H1 (cell line): ENCODE results near the gene FKBP10. TPM values are rescaled to one million over a fixed set of nuclear protein-coding genes. Genes with fewer than 3 reads are reported as not detected.
"Not testable (repeated sequence)": the region's sequence is repeated elsewhere in the genome, so short reads cannot be mapped to it uniquely, and the experiment has no call there.

Experiments used
- CTCF ChIA-PET: fragments of 300-600 bp; sonication (Branson Sonifier 250); formaldehyde crosslinking; loops from one replicate; lab custom pipeline; 2021; ENCODE audit not compliant: partially characterized antibody; lab: Charles Lee
- POLR2A ChIA-PET: fragments of 300-600 bp; sonication (Branson Sonifier 250); formaldehyde crosslinking; loops from one replicate; lab custom pipeline; 2021; ENCODE audit warnings: inconsistent platforms; ENCODE audit not compliant: partially characterized antibody; lab: Charles Lee
- DNase-seq, 2 experiments: peaks; one replicate each; pipeline versions ENCODE4 v3.0.0 to v3.0.0-alpha.2; 2010 to 2022; ENCODE audit warnings: low spot score in 2 of 2, low read depth in 1 of 2, mixed read lengths in 1 of 2
- FAIRE-seq: peaks from 2 replicates; lab custom pipeline; 2011; peaks lifted over from hg19 to GRCh38; lab: Jason Lieb, UNC
- H2AFZ ChIP-seq: 2 replicates; pipeline ENCODE4 v1.8.1; 2012; ENCODE audit warnings: low read length, inconsistent platforms
- H2AK5ac ChIP-seq: 2 replicates; pipeline ENCODE4 v1.6.1; 2013; ENCODE audit warnings: low read depth, low read length
- H2BK120ac ChIP-seq: replicated peaks from 2 replicates; pipeline ENCODE3; 2013; ENCODE audit warnings: low read depth, low read length, inconsistent platforms
- H2BK12ac ChIP-seq: 2 replicates; pipeline ENCODE4 v1.6.1; 2013; ENCODE audit warnings: low read depth, low read length
- H2BK15ac ChIP-seq: 2 replicates; pipeline ENCODE4 v1.6.1; 2013; ENCODE audit warnings: low read length
- H2BK20ac ChIP-seq: 2 replicates; pipeline ENCODE4 v1.6.1; 2013; ENCODE audit warnings: low read length
- H2BK5ac ChIP-seq: 2 replicates; pipeline ENCODE4 v1.6.1; 2013; ENCODE audit warnings: low read depth, low read length
- H3K14ac ChIP-seq: 2 replicates; pipeline ENCODE4 v1.6.1; 2013; ENCODE audit warnings: inconsistent platforms; ENCODE audit not compliant: insufficient read length
- H3K18ac ChIP-seq: 2 replicates; pipeline ENCODE4 v1.6.1; 2013; ENCODE audit warnings: low read length; ENCODE audit errors: extremely low read depth
- H3K23ac ChIP-seq: 2 replicates; pipeline ENCODE4 v1.6.1; 2013; ENCODE audit warnings: inconsistent platforms; ENCODE audit not compliant: insufficient read length
- H3K23me2 ChIP-seq: 2 replicates; pipeline ENCODE4 v1.6.1; 2013; ENCODE audit warnings: low read depth, low read length
- H3K27ac ChIP-seq: 2 replicates; pipeline ENCODE4 v1.6.1; 2011; ENCODE audit warnings: low read depth, low read length, inconsistent platforms
- H3K27me3 ChIP-seq, 4 experiments: replicated peaks in 1 of 4; 1 replicate in 1 of 4; 2 replicates in 3 of 4; pipeline versions ENCODE4 v1.6.1 to v1.8.1; 2011 to 2013; ENCODE audit warnings: low read length in 3 of 4, mild to moderate bottlenecking in 3 of 4, inconsistent platforms in 2 of 4, mixed read lengths in 2 of 4, moderate library complexity in 1 of 4; ENCODE audit not compliant: control insufficient read depth in 3 of 4, insufficient read depth in 3 of 4; ENCODE audit errors: extremely low read depth in 1 of 4
- H3K36me3 ChIP-seq, 4 experiments: 2 replicates each; pipeline versions ENCODE4 v1.6.1 to v1.8.1; 2011 to 2013; ENCODE audit warnings: mild to moderate bottlenecking in 4 of 4, low read length in 3 of 4, moderate library complexity in 2 of 4, control low read depth in 1 of 4, inconsistent platforms in 1 of 4; ENCODE audit not compliant: insufficient read depth in 4 of 4, control insufficient read depth in 2 of 4
- H3K4ac ChIP-seq: replicated peaks from 2 replicates; pipeline ENCODE3; 2013; ENCODE audit warnings: low read length, low read depth, mixed read lengths, inconsistent platforms; ENCODE audit not compliant: insufficient read length
- H3K4me1 ChIP-seq, 4 experiments: replicated peaks in 1 of 4; 1 replicate in 1 of 4; 2 replicates in 3 of 4; pipeline versions ENCODE4 v1.6.1 to v1.8.1; 2011 to 2013; ENCODE audit warnings: low read length in 3 of 4, inconsistent platforms in 2 of 4, mixed read lengths in 1 of 4; ENCODE audit not compliant: insufficient read depth in 4 of 4, control insufficient read depth in 3 of 4
- H3K4me2 ChIP-seq, 2 experiments: 2 replicates each; pipeline versions ENCODE4 v1.6.1 to v1.8.1; 2011 to 2013; ENCODE audit warnings: low read depth in 2 of 2, low read length in 2 of 2, control low read depth in 1 of 2, inconsistent platforms in 1 of 2, mild to moderate bottlenecking in 1 of 2; ENCODE audit not compliant: insufficient read depth in 1 of 2
- H3K4me3 ChIP-seq, 4 experiments: fragments of 200-600, 300-600 bp in 1 of 4; sonication (generic), shearing (Covaris generic), sonication (Bioruptor Twin) in 1 of 4; 2 replicates each; pipeline versions ENCODE4 v1.5.1 to v1.8.1; 2011 to 2016; ENCODE audit warnings: low read length in 4 of 4, low read depth in 3 of 4, control low read depth in 2 of 4, inconsistent platforms in 2 of 4, mild to moderate bottlenecking in 2 of 4, mixed read lengths in 1 of 4, moderate library complexity in 1 of 4; ENCODE audit not compliant: insufficient read depth in 2 of 4; ENCODE audit errors: extremely low read depth in 1 of 4
- H3K56ac ChIP-seq: replicated peaks from 2 replicates; pipeline ENCODE3; 2013; ENCODE audit warnings: low read depth, mild to moderate bottlenecking, mixed read lengths, low read length, inconsistent platforms; ENCODE audit not compliant: insufficient read length
- H3K79me1 ChIP-seq: 2 replicates; pipeline ENCODE4 v1.6.1; 2013; ENCODE audit warnings: low read depth, low read length, control low read depth
- H3K79me2 ChIP-seq, 2 experiments: 2 replicates each; pipeline versions ENCODE4 v1.6.1 to v1.8.1; 2012 to 2013; ENCODE audit warnings: low read length in 2 of 2, mild to moderate bottlenecking in 2 of 2, inconsistent platforms in 1 of 2; ENCODE audit not compliant: insufficient read depth in 2 of 2, control insufficient read depth in 1 of 2
- H3K9ac ChIP-seq, 4 experiments: replicated peaks in 1 of 4; 1 replicate in 1 of 4; 2 replicates in 3 of 4; pipeline versions ENCODE4 v1.6.1 to v1.8.1; 2011 to 2013; ENCODE audit warnings: low read depth in 3 of 4, low read length in 3 of 4, control low read depth in 2 of 4, mild to moderate bottlenecking in 2 of 4, moderate library complexity in 2 of 4, inconsistent platforms in 1 of 4; ENCODE audit errors: extremely low read depth in 1 of 4
- H3K9me3 ChIP-seq, 2 experiments: 2 replicates each; pipeline versions ENCODE4 v1.6.1 to v1.8.1; 2012 to 2013; ENCODE audit warnings: mild to moderate bottlenecking in 2 of 2, moderate library complexity in 2 of 2, control low read depth in 1 of 2, inconsistent platforms in 1 of 2, low read depth in 1 of 2, low read length in 1 of 2, mixed read lengths in 1 of 2; ENCODE audit not compliant: insufficient read depth in 2 of 2
- H4K20me1 ChIP-seq, 2 experiments: replicated peaks in 1 of 2; 2 replicates each; pipeline versions ENCODE3 to v1.8.1; 2011 to 2013; ENCODE audit warnings: inconsistent platforms in 2 of 2, low read length in 2 of 2, mild to moderate bottlenecking in 1 of 2; ENCODE audit not compliant: insufficient read depth in 2 of 2, control insufficient read depth in 1 of 2
- H4K5ac ChIP-seq: 2 replicates; pipeline ENCODE4 v1.6.1; 2013; ENCODE audit warnings: low read length, low read depth, mixed read lengths, inconsistent platforms; ENCODE audit not compliant: insufficient read length
- H4K8ac ChIP-seq: 2 replicates; pipeline ENCODE4 v1.8.0; 2013; ENCODE audit warnings: mild to moderate bottlenecking, moderate library complexity, low read length, inconsistent platforms; ENCODE audit not compliant: insufficient read depth; ENCODE audit errors: extremely low read depth
- H4K91ac ChIP-seq: replicated peaks from 2 replicates; pipeline ENCODE3; 2013; ENCODE audit warnings: low read length, mixed read lengths, inconsistent platforms; ENCODE audit not compliant: insufficient read length
- ASH2L ChIP-seq: fragments of 200-600, 300-600 bp; sonication (generic); IDR thresholded peaks from one replicate; pipeline ENCODE4 v1.7.1; 2017; ENCODE audit warnings: low read length
- CBX8 ChIP-seq: fragments of 300-800, 300-1000 bp; sonication (generic); IDR thresholded peaks from 2 replicates; pipeline ENCODE4 v1.7.1; 2016; ENCODE audit warnings: low read depth, low read length, borderline replicate concordance
- GTF2F1 ChIP-seq: IDR thresholded peaks from 2 replicates; pipeline ENCODE4 v1.6.1; 2012; ENCODE audit warnings: low read depth, low read length, improper control_type of control experiment, borderline replicate concordance
- HDAC2 ChIP-seq, 2 experiments: fragments of 300-600 bp in 1 of 2; sonication (generic) in 1 of 2; IDR thresholded peaks; 2 replicates each; pipeline ENCODE4 v1.6.1; 2011 to 2012; ENCODE audit warnings: low read depth in 2 of 2, low read length in 2 of 2, mild to moderate bottlenecking in 2 of 2, moderate library complexity in 2 of 2, borderline replicate concordance in 1 of 2, inconsistent platforms in 1 of 2
- JUND ChIP-seq: IDR thresholded peaks from 2 replicates; pipeline ENCODE4 v1.6.1; 2011; ENCODE audit warnings: mild to moderate bottlenecking, improper control_type of control experiment, low read length
- NANOG ChIP-seq: IDR thresholded peaks from 2 replicates; pipeline ENCODE4 v1.6.1; 2011; ENCODE audit warnings: low read length, low read depth, mild to moderate bottlenecking, inconsistent platforms; ENCODE audit not compliant: insufficient read depth, poor library complexity, severe bottlenecking
- POLR2AphosphoS5 ChIP-seq: IDR thresholded peaks from 2 replicates; pipeline ENCODE4 v1.6.1; 2011; ENCODE audit warnings: low read depth, low read length
- RBBP5 ChIP-seq: IDR thresholded peaks from 2 replicates; pipeline ENCODE4 v1.7.1; 2012; ENCODE audit warnings: low read depth, mild to moderate bottlenecking, inconsistent platforms, low read length, moderate library complexity, borderline replicate concordance
- RFX5 ChIP-seq: IDR thresholded peaks from 2 replicates; pipeline ENCODE4 v1.6.1; 2011; ENCODE audit warnings: low read depth, low read length, improper control_type of control experiment, borderline replicate concordance
- SIN3A ChIP-seq, 2 experiments: IDR thresholded peaks in 1 of 2; conservative IDR thresholded peaks in 1 of 2; 2 replicates each; pipeline ENCODE4 v1.6.1; 2011 to 2012; ENCODE audit warnings: low read length in 2 of 2, improper control_type of control experiment in 1 of 2, low read depth in 1 of 2, mild to moderate bottlenecking in 1 of 2
- TAF1 ChIP-seq: IDR thresholded peaks from 2 replicates; pipeline ENCODE4 v1.6.1; 2011; ENCODE audit warnings: mild to moderate bottlenecking, low read depth, low read length
- WGBS, 2 experiments: shearing (Covaris generic) in 1 of 2; methylation state at CpG; one replicate each; pipeline versions ENCODE4 v1.1.6 to v1.1.7; 2013 to 2015; ENCODE audit warnings: low lambda C conversion rate in 2 of 2, mixed read lengths in 2 of 2, inconsistent platforms in 1 of 2, low coverage in 1 of 2, missing lambda C conversion rate in 1 of 2; ENCODE audit not compliant: insufficient replicate concordance in 2 of 2, insufficient coverage in 1 of 2, insufficient read length in 1 of 2; ENCODE audit errors: extremely low coverage in 1 of 2, missing lambda C conversion rate in 1 of 2; 5-methylcytosine and 5-hydroxymethylcytosine counted together
- polyA plus RNA-seq, 7 experiments: library from polyadenylated mRNA; depleted of rRNA in 3 of 7; stranded (reverse) in 5 of 7; unstranded in 2 of 7; fragments of >200 nt in 5 of 7; fragments of 200-250 nt in 2 of 7; gene quantifications; 1 replicate in 5 of 7; 2 replicates in 1 of 7; 4 replicates in 1 of 7; pipeline versions ENCODE4 v1.2.1 to v1.2.3, GENCODE V29; 2011 to 2013; ENCODE audit warnings: missing spikeins in 2 of 7, mixed read lengths in 2 of 7
- total RNA-seq: library from RNA; stranded (reverse); fragmentation: NEBNext Ultra II Directional; extraction: Animal tissue kit (Norgen Biotek cat#: 25700); gene quantifications from 2 replicates; pipeline ENCODE4 v1.2.1, GENCODE V29; 2021

The FKBP10 gene
- total and polyA plus RNA-seq, 2 of the 8 experiments (the other 6 are each of a cell fraction or from before 2014, with no cell fraction given), result 173 to 283 TPM

- TF ChIP-seq ASH2L, result no peak
- TF ChIP-seq NANOG, result no peak
- TF ChIP-seq GTF2F1, result no peak
- TF ChIP-seq HDAC2 (IDR thresholded peaks at IDR 0.05; ENCODE audit: borderline replicate concordance in 1 of 2, low read depth in 2 of 2, low read length in 2 of 2), result no peak
- TF ChIP-seq JUND, result no peak
- TF ChIP-seq SIN3A (conservative IDR thresholded peaks at IDR 0.05 in 1 of 2, IDR thresholded peaks at IDR 0.05 in 1 of 2; ENCODE audit: low read depth in 1 of 2, low read length in 2 of 2), result no peak
- no peak for TF ChIP-seq RBBP5
- TF ChIP-seq POLR2AphosphoS5, result no peak
- TF ChIP-seq TAF1, result no peak
- TF ChIP-seq RFX5, result no peak
- no peak for TF ChIP-seq CBX8
These were observed 36.6 kb downstream of the FKBP10 start (continued) for GRCh38 chr17:41849251-41849990.

GRCh38 chr17:41851382-41851781 lies 38.6 kb downstream of the FKBP10 start:
- not testable (repeated sequence) for H3K18ac ChIP-seq, H3K23ac ChIP-seq, H2AFZ ChIP-seq, H2AK5ac ChIP-seq, H3K4ac ChIP-seq, FAIRE-seq, H3K23me2 ChIP-seq, H3K4me2 ChIP-seq, H4K20me1 ChIP-seq, H4K91ac ChIP-seq, H3K9ac ChIP-seq, H3K4me1 ChIP-seq, H2BK12ac ChIP-seq, H3K27ac ChIP-seq, H3K14ac ChIP-seq, H3K79me1 ChIP-seq, H3K56ac ChIP-seq, H3K9me3 ChIP-seq, H2BK120ac ChIP-seq, H2BK20ac ChIP-seq, H2BK15ac ChIP-seq, H2BK5ac ChIP-seq, H4K5ac ChIP-seq, DNase-seq, H3K27me3 ChIP-seq, H3K4me3 ChIP-seq, H4K8ac ChIP-seq
- Histone ChIP-seq H3K79me2 (peaks cover 0 to 52% of the 10 kb centered on the region in 2 experiments; a peak in 2 of 4 replicates), H3K36me3 (peaks cover 8 to 22% (median 13%) of the 10 kb centered on the region in 4 experiments)
- ChIA-PET POLR2A (interaction anchor here (1.0 to 1.3 kb wide), 4 partner anchors 9 to 117 kb away, joined by 3 to 4 read pairs (median 3); partner anchors contain the start of gene HAP1), CTCF (interaction anchor here (2.4 kb wide), 1 partner anchor 50 kb away, joined by 6 read pairs; no protein-coding TSS in a partner anchor)
- 94% methylated on average over 14 of the region's 14 CpGs; no CpG with 5 or more reads in 1 of the 2 experiments for WGBS, 2 experiments
